Mammary epithelial cell (primary cell): ENCODE results near the gene ZNF248.

Source experiments
- CTCF ChIP-seq, 2 donors: IDR thresholded peaks in 1 of 2; conservative IDR thresholded peaks in 1 of 2; 2 replicates each; pipeline ENCODE4 v1.5.1; 2011 to 2012; ENCODE audit warnings: inconsistent platforms in 2 of 2, low read length in 2 of 2, mild to moderate bottlenecking in 2 of 2, control low read depth in 1 of 2, low read depth in 1 of 2; ENCODE audit not compliant: insufficient read depth in 1 of 2; ENCODE audit errors: extremely low read depth in 1 of 2
- EZH2 ChIP-seq: IDR thresholded peaks from 2 replicates; pipeline ENCODE4 v1.6.1; 2012; ENCODE audit warnings: low read length, inconsistent platforms, borderline replicate concordance

DNA sequence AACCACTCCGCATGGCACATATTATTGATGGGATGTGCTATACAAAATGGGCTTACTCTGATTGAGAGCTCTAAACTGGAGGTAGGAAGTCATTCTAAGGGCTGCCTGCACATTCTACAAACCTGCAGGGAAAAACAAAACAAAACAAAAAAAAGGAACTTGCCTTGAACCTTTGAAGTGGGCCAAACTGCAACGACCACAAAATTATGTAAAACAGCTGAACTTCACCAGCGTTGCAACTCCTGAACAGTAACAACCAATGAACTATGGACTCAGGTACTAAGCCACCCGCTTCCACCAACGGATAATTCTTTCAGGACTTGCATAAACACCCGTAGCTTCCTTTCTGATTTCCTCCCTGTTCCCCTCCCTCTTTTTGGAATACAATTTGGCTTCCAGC lies 80.4 kb downstream of the ZNF248 start:
- TF ChIP-seq CTCF (conservative IDR thresholded peaks at IDR 0.05 in 1 of 2, IDR thresholded peaks at IDR 0.05 in 1 of 2; ENCODE audit: extremely low read depth in 1 of 2, insufficient read depth in 1 of 2, low read depth in 1 of 2, low read length in 2 of 2) (no peak), EZH2 (no peak)
